Heart right ventricle (tissue), 16 donors: ENCODE results near the gene SLC37A3. TPM values are rescaled to one million over a fixed set of nuclear protein-coding genes. Genes with fewer than 3 reads are reported as not detected.

Source experiments
- ATAC-seq, 8 donors: fragments of 200-7000 bp; cut with Tn5 transposase; one replicate each; pipeline ENCODE4 v1.9.1; 2020; ENCODE audit warnings: mild to moderate bottlenecking in 8 of 8, moderate library complexity in 8 of 8, moderate number of reproducible peaks in 1 of 8
- DNase-seq, 2 donors: peaks; one replicate each; pipeline ENCODE4 v3.0.0-alpha.2; 2020
- H3K27ac ChIP-seq, 10 donors: fragments of 200-600 bp; sonication (generic) in 2 of 10; one replicate each; pipeline versions ENCODE4 v1.5.0 to v1.8.0; 2020 to 2022; ENCODE audit warnings: mild to moderate bottlenecking in 3 of 10
- H3K27me3 ChIP-seq, 7 donors: fragments of 200-600 bp; one replicate each; pipeline ENCODE4 v1.8.0; 2021 to 2022; ENCODE audit warnings: mild to moderate bottlenecking in 2 of 7
- H3K36me3 ChIP-seq, 9 donors: fragments of 200-600 bp; sonication (generic) in 1 of 9; one replicate each; pipeline versions ENCODE4 v1.5.0 to v1.8.0; 2020 to 2022; ENCODE audit warnings: mild to moderate bottlenecking in 2 of 9
- H3K4me1 ChIP-seq, 9 donors: fragments of 200-600 bp; sonication (generic) in 1 of 9; one replicate each; pipeline versions ENCODE4 v1.5.0 to v1.8.0; 2020 to 2022; ENCODE audit warnings: mild to moderate bottlenecking in 4 of 9
- H3K4me3 ChIP-seq, 10 donors: fragments of 200-600 bp; sonication (generic) in 2 of 10; one replicate each; pipeline versions ENCODE4 v1.5.0 to v1.8.0; 2020 to 2022; ENCODE audit warnings: mild to moderate bottlenecking in 7 of 10, moderate library complexity in 2 of 10
- H3K9me3 ChIP-seq, 11 donors: fragments of 200-600 bp in 10 of 11; sonication (generic) in 2 of 11; one replicate each; pipeline versions ENCODE4 v1.5.0 to v1.8.0; 2013 to 2022; ENCODE audit warnings: mild to moderate bottlenecking in 2 of 11, control low read depth in 1 of 11, moderate library complexity in 1 of 11
- WGBS, 2 donors: extraction: QIAGEN DNeasy Blood & Tissue Kit; methylation state at CpG; one replicate each; pipeline ENCODE4 v1.1.7; 2013; ENCODE audit warnings: inconsistent platforms in 1 of 2; 5-methylcytosine and 5-hydroxymethylcytosine counted together
- intact Hi-C, 10 donors: fragments of 100-400 bp; cut with DNase I; formaldehyde crosslinking; loops; one replicate each; pipeline versions ENCODE4 v1.11.1 to v1.14.2; 2022
- polyA plus RNA-seq, 2 donors: library from polyadenylated mRNA; stranded (reverse); fragments of 200-250 nt; gene quantifications; one replicate each; pipeline ENCODE4 v1.2.3, GENCODE V29; 2013
- total RNA-seq, 10 donors: library from RNA; stranded (reverse); fragmentation: NEBNext Ultra II Directional in 3 of 10; extraction: Animal tissue kit (Norgen Biotek cat#: 25700) in 3 of 10; gene quantifications; one replicate each; pipeline versions ENCODE4 v1.2.1 to v1.2.4, GENCODE V29; 2021 to 2023
- TF ChIP-seq, protein P1 (sequence below), 9 donors: fragments of 200-600 bp; sonication (generic) in 2 of 9; IDR thresholded peaks; one replicate each; pipeline versions ENCODE4 v1.5.0 to v1.8.0; 2021 to 2022; ENCODE audit warnings: antibody characterized with exemption in 9 of 9, mild to moderate bottlenecking in 5 of 9, moderate library complexity in 1 of 9
- donor health status: Arrhythmogenic right ventricular cardiomyopathy.
- donor health status: ischemic (EF 13 %, LVEDD 7.1; RV severe dilation, severe dysfunction).
- donor health status: healthy with polysubstance abuse.
- donor health status: DM: no; HTN: yes; CAD: no.
- donor health status: DM: no; HTN: no; CAD: no.
- donor health status: ischemic (EF 25% LVEDD 6.9; RV normal size, moderate dysfunction).
- donor health status: ischemic (EF 25% LVEDD 5.7; RV mildly dilated, moderate dysfunction).
- donor health status: healthy.
- donor health status: DM: yes; HTN: yes; CAD: no.
- donor health status: Ischemic cardiomyopathy.
- donor health status: ischemic (EF 35%, LVEDD 5.7; RV mildly dilated, moderate dysfunction).
- donor health status: nonischemic (EF 11% LVEDD 7.7; RV severe dilation, severe dysfunction).
- donor health status: DM: yes; HTN: yes; CAD: no.
- donor health status: PGD.
- donor health status: ischemic (EF 29% LVEDD 5.4; RV normal size, mild dysfunction).
- donor health status: nonischemic (EF 23%, LVEDD 6.1; RV moderate dilation, normal function).

The SLC37A3 gene
- total and polyA plus RNA-seq, 12 donors, result 5.2 to 16.6 (median 10.1) TPM

DNA sequence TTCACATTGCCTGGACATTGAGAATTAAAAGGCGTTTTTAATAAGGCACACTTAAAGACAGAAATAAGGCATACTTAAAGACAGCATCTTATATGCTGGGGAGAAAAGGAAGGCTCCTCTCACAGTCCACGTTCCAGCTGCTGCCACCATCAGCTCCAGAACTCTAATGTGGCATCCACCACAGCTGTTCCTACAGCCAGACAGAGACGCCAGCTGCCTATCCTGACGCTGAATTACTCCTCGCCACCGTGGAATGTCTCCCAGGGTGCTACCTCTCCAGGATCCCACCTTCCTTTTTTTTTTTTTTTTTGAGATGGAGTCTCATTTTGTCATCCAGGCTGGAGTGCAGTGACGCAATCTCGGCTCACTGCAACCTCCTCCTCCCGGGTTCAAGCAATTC, 30.8 kb downstream of the SLC37A3 start:
- 88 to 90% methylated on average over 9 of the region's 9 CpGs for WGBS, 2 donors
- intact Hi-C loops, result no loop called here

DNA sequence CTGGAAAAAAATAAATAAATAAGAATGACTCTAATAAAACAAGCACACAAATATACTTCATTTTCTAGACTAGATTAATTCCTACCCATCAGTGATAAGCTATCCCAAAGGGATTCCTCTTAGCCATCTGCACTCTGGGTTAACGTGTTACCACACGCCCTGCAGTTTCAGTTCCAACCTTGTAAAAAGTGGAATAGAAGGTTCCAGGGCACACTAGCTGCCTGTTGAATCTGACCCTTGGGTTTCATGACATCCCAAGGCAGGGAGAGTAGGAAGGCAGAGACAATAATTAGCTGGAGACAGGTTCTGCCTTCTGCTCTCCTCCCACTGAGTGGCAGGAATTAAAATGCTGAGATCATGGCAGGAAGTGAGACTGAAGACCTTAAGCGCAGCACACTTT, 33.5 kb downstream of the SLC37A3 start:
- no peak for DNase-seq
- peak in 1 of 8 donors; percentile 38 for ATAC-seq
- Histone ChIP-seq H3K27me3 (no peaks in the 10 kb centered on the region), H3K4me3 (no peak overlapping the region), H3K4me1 (no peaks in the 10 kb centered on the region), H3K27ac (no peak overlapping the region), H3K36me3 (peaks cover 0 to 57% (median 0%) of the 10 kb centered on the region in 9 donors), H3K9me3 (no peaks in the 10 kb centered on the region)
- WGBS, 2 donors, result 68 to 84% methylated on average over 3 of the region's 3 CpGs
- intact Hi-C loops, result no loop called here
- TF ChIP-seq, protein P1, sequence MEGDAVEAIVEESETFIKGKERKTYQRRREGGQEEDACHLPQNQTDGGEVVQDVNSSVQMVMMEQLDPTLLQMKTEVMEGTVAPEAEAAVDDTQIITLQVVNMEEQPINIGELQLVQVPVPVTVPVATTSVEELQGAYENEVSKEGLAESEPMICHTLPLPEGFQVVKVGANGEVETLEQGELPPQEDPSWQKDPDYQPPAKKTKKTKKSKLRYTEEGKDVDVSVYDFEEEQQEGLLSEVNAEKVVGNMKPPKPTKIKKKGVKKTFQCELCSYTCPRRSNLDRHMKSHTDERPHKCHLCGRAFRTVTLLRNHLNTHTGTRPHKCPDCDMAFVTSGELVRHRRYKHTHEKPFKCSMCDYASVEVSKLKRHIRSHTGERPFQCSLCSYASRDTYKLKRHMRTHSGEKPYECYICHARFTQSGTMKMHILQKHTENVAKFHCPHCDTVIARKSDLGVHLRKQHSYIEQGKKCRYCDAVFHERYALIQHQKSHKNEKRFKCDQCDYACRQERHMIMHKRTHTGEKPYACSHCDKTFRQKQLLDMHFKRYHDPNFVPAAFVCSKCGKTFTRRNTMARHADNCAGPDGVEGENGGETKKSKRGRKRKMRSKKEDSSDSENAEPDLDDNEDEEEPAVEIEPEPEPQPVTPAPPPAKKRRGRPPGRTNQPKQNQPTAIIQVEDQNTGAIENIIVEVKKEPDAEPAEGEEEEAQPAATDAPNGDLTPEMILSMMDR (IDR thresholded peaks at IDR 0.05), result no peak

More for the DNA sequence above, 30.8 kb downstream of the SLC37A3 start:
- DNase-seq, result no peak
- ATAC-seq, result no peak
- TF ChIP-seq, protein P1 (IDR thresholded peaks at IDR 0.05), result no peak
- Histone ChIP-seq H3K9me3 (no peaks in the 10 kb centered on the region), H3K4me3 (no peak overlapping the region), H3K27ac (no peak overlapping the region), H3K36me3 (peaks cover 0 to 53% (median 0%) of the 10 kb centered on the region in 9 donors), H3K4me1 (no peaks in the 10 kb centered on the region), H3K27me3 (no peaks in the 10 kb centered on the region)

DNA sequence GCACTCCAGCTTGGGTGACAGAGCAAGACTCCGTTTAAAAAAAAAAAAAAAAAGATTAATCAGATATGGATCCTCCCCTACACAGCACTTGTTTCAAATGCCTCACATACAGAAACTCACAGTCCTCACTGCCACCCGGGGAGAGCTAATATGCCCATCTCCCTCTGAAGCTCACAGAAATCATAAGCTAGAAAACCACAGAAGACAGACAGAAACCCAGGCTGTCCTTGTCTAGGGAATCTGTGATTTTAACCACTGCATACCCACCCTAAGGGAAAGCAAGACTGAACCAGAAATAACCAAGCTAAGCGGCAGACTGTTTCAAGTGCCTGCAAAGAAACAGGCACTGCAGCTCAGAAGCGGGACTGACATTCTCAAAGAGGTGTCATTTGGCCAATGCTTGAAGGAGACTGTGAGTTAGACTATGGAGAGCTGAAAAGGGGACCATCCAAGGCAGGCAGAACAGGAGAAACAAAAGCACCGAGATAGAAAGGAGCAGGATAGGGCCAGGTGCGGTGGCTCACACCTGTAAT, 37.6 kb downstream of the SLC37A3 start:
- H3K4me3 ChIP-seq, result no peak overlapping the region
- WGBS, 2 donors, result 91 to 92% methylated on average over 6 of the region's 6 CpGs
- H3K9me3 ChIP-seq, result no peaks in the 10 kb centered on the region
- intact Hi-C loops, result no loop called here
- no peak overlapping the region for H3K27ac ChIP-seq
- peaks cover 0 to 63% (median 7%) of the 10 kb centered on the region in 9 donors for H3K36me3 ChIP-seq
- TF ChIP-seq, protein P1 (IDR thresholded peaks at IDR 0.05), result no peak
- no peaks in the 10 kb centered on the region for H3K27me3 ChIP-seq
- DNase-seq (no peak), ATAC-seq (no peak)
- peaks cover 0 to 15% (median 0%) of the 10 kb centered on the region in 9 donors for H3K4me1 ChIP-seq

DNA sequence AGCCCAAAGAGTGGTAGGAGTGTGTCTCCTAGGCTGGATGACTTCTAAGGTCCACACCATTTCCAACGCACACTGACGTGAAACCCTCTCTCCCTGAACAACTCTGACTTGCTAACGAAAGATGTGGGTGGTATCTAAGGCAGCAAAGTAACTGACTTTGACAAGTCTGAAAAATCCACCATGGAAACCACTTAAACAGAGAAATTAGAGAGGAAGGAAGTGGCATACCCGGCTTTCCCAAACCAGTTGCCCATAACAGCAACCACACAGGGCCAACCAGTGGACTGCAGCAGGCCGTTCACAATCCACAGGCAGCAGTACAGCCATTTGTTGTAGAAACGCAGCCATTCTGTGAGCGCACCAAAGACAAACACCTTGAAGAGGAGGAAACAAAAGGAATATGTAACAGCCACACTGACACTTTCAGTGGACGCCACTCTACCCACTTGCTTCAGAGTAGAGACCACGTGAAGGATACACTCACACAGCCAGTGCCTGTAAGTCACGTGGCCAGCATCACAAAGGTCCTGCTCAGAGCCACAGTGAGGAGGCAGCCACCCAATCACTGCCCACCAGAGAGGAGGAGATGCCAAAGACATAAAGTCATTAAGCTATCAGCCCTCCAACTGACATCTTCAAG, 39.8 kb downstream of the SLC37A3 start:
- Histone ChIP-seq H3K27ac (peak overlapping the region in 1 of 10 donors; percentile 47), H3K27me3 (no peaks in the 10 kb centered on the region), H3K4me3 (peak overlapping the region in 1 of 10 donors; percentile 28), H3K4me1 (peaks cover 0 to 15% (median 0%) of the 10 kb centered on the region in 9 donors), H3K36me3 (peaks cover 0 to 71% (median 14%) of the 10 kb centered on the region in 9 donors), H3K9me3 (no peaks in the 10 kb centered on the region)
- 85 to 91% methylated on average over 10 of the region's 10 CpGs for WGBS, 2 donors
- no peak for DNase-seq
- TF ChIP-seq, protein P1 (IDR thresholded peaks at IDR 0.05), result no peak
- ATAC-seq, result peak in 3 of 8 donors; percentile 28 to 37 (median 34)
- intact Hi-C loops, result no loop called here
